OCI-LY7 (cell line): ENCODE measurements around the gene MAP3K13.

Source experiments
- CTCF ChIP-seq: fragments of 200-600 bp; sonication (generic); conservative IDR thresholded peaks from 2 replicates; pipeline ENCODE4 v1.5.1; 2014; ENCODE audit warnings: mild to moderate bottlenecking, antibody characterized with exemption, low read length, moderate library complexity, mixed read lengths
- EZH2phosphoT487 ChIP-seq: fragments of 200-600 bp; sonication (generic); IDR thresholded peaks from 2 replicates; pipeline ENCODE4 v1.6.1; 2018; ENCODE audit warnings: low read depth, borderline replicate concordance, mild to moderate bottlenecking, mixed run types, antibody characterized with exemption, low read length, moderate library complexity, mixed read lengths

- TF ChIP-seq CTCF (no peak), EZH2phosphoT487 (no peak)
Measured at GRCh38 chr3:185325946-185326791, 36.8 kb upstream of the MAP3K13 start.
